Upper lobe of right lung (tissue), 1 donor: ENCODE measurements around the gene ATF6. TPM values are rescaled to one million over a fixed set of nuclear protein-coding genes. Genes with fewer than 3 reads are reported as not detected.

Experiments
- ATAC-seq: fragments of 200-7000 bp; cut with Tn5 transposase; one replicate; pipeline ENCODE4 v1.9.1; 2020; ENCODE audit warnings: mild to moderate bottlenecking, moderate library complexity
- DNase-seq: peaks from one replicate; pipeline ENCODE4 v3.0.0-alpha.2; 2020
- H3K27ac ChIP-seq: fragments of 200-600 bp; one replicate; pipeline ENCODE4 v1.8.0; 2022
- H3K27me3 ChIP-seq: fragments of 200-600 bp; one replicate; pipeline ENCODE4 v1.8.0; 2022; ENCODE audit warnings: mild to moderate bottlenecking
- H3K36me3 ChIP-seq: fragments of 200-600 bp; one replicate; pipeline ENCODE4 v1.8.0; 2022
- H3K4me1 ChIP-seq: fragments of 200-600 bp; one replicate; pipeline ENCODE4 v1.8.0; 2022
- H3K4me3 ChIP-seq: fragments of 200-600 bp; one replicate; pipeline ENCODE4 v1.8.0; 2022; ENCODE audit warnings: mild to moderate bottlenecking
- H3K9me3 ChIP-seq: fragments of 200-600 bp; one replicate; pipeline ENCODE4 v1.8.0; 2022
- CTCF ChIP-seq: fragments of 200-600 bp; IDR thresholded peaks from one replicate; pipeline ENCODE4 v1.8.0; 2022; ENCODE audit warnings: antibody characterized with exemption
- intact Hi-C: fragments of 100-400 bp; cut with DNase I; formaldehyde crosslinking; loops from one replicate; pipeline ENCODE4 v1.11.0; 2022
- total RNA-seq: library from RNA; stranded (reverse); fragmentation: NEBNext Ultra II Directional; extraction: Animal tissue kit (Norgen Biotek cat#: 25700); gene quantifications from one replicate; pipeline ENCODE4 v1.2.1, GENCODE V29; 2021
- donor health status: DM: no; HTN: yes; CAD: no; lungs with severe emphysema.

Gene ATF6
- total RNA-seq, 1 donor from 2014 or later, result 32.0 TPM

DNA sequence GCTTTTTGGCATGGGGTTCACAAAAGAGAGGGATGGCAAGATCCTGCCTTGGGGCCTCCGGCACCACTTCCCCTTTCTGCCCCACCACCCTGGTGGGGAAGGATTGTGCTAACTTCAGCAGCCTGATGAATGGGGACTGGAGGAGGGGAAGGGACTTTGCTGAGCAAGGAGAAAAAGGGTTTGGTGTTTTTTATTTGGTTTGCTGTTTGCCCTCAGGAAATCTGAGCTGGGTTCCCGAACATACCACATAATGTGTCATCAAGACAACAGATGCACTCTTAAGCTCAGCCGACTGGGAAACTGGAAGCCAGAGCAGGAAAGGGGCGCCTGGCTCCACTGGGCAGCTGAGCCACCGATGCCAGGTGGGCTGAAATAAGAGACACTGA lies 237.7 kb downstream of the ATF6 start:
- H3K27ac ChIP-seq, result no peak overlapping the region
- H3K9me3 ChIP-seq, result no peaks in the 10 kb centered on the region
- H3K4me3 ChIP-seq, result no peak overlapping the region
- no peak for TF ChIP-seq CTCF
- ATAC-seq, result peak; percentile 73
- peaks cover 5% of the 10 kb centered on the region for H3K4me1 ChIP-seq
- no peaks in the 10 kb centered on the region for H3K36me3 ChIP-seq
- DNase-seq, result no peak
- intact Hi-C loops, result no loop called here
- no peaks in the 10 kb centered on the region for H3K27me3 ChIP-seq

DNA sequence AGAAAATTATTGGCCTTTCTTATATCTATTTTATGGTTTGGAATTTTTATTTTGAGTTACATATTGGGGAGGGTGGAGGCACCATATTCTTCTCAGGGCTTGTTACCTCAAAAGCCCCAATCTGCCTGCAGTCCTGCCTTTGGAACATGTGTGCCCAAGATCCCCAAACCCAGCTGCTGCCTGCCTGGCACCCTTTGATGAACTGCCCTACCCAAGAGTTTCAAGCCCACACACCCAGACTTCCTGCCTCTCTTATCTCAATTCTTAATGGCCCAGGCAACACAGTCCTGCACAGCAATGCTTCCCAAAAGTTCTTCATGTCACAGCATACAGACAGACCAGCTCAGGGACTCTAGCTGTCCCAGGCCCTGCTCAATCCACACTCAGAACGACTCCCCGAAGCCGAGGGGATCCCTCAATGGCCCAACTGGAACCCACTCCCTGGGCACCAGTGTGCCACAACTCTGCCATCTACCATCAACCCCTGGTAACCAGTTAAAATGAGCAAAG lies 238.4 kb downstream of the ATF6 start:
- Histone ChIP-seq H3K9me3 (no peaks in the 10 kb centered on the region), H3K36me3 (no peaks in the 10 kb centered on the region), H3K4me1 (peaks cover 5% of the 10 kb centered on the region), H3K27me3 (no peaks in the 10 kb centered on the region), H3K27ac (no peak overlapping the region), H3K4me3 (no peak overlapping the region)
- DNase-seq (no peak), ATAC-seq (no peak)
- no peak for TF ChIP-seq CTCF
- intact Hi-C loops, result no loop called here

- DNase-seq (no peak), ATAC-seq (no peak)
- Histone ChIP-seq H3K4me3 (no peak overlapping the region), H3K27me3 (no peaks in the 10 kb centered on the region), H3K36me3 (no peaks in the 10 kb centered on the region), H3K27ac (no peak overlapping the region), H3K9me3 (no peaks in the 10 kb centered on the region), H3K4me1 (peaks cover 8% of the 10 kb centered on the region)
- no peak for TF ChIP-seq CTCF
- intact Hi-C loops, result no loop called here
These were observed 240.0 kb downstream of the ATF6 start for GRCh38 chr1:162006081-162006480.

DNA sequence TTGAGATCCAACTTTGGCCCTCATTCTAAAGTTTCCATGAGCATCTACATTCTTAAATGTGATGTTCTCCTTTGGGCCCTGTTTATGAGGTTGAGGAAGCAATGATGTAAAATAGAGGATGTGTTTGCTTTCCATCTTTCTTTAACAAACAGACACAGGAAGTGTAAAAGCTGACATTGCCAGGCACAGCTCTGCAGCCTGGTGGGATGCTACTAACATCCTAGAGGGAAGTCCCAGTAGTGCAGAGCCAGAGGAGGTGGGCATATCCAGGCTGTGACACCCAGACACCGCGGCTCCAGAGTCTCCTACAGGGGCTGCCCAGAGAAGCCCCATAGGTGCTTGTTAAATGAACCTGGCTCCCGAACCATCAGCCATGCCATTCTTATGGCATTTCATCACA lies 241.3 kb downstream of the ATF6 start:
- no peaks in the 10 kb centered on the region for H3K36me3 ChIP-seq
- ATAC-seq (no peak), DNase-seq (no peak)
- H3K4me3 ChIP-seq, result no peak overlapping the region
- H3K27ac ChIP-seq, result no peak overlapping the region
- intact Hi-C loops, result no loop called here
- H3K4me1 ChIP-seq, result peaks cover 12% of the 10 kb centered on the region
- TF ChIP-seq CTCF, result no peak
- no peaks in the 10 kb centered on the region for H3K9me3 ChIP-seq
- no peaks in the 10 kb centered on the region for H3K27me3 ChIP-seq

GRCh38 chr1:162008799-162009198 lies 242.7 kb downstream of the ATF6 start:
- no peak for TF ChIP-seq CTCF
- H3K4me3 ChIP-seq, result no peak overlapping the region
- no peaks in the 10 kb centered on the region for H3K36me3 ChIP-seq
- no peaks in the 10 kb centered on the region for H3K9me3 ChIP-seq
- H3K4me1 ChIP-seq, result peaks cover 12% of the 10 kb centered on the region
- H3K27me3 ChIP-seq, result no peaks in the 10 kb centered on the region
- no peak overlapping the region for H3K27ac ChIP-seq
- no peak for DNase-seq
- no peak for ATAC-seq
- intact Hi-C loops, result no loop called here
